HEK293 (cell line): ENCODE data around the gene HNRNPL.

Source experiments
- CTCF ChIA-PET: fragments of 350-600 bp; formaldehyde crosslinking; extraction: SDS; loops from one replicate; lab custom pipeline; 2021; ENCODE audit warnings: antibody characterized with exemption; lab: Yijun Ruan, JAX
- POLR2A ChIA-PET: fragments of 300-600 bp; formaldehyde crosslinking; extraction: SDS; loops from one replicate; lab custom pipeline; 2020; ENCODE audit warnings: antibody characterized with exemption, inconsistent platforms; lab: Yijun Ruan, JAX
- H3K27ac ChIP-seq: fragments of 200-500 bp; sonication (Bioruptor generic); 2 replicates; pipeline ENCODE4 v1.5.1; 2014; ENCODE audit warnings: low read depth, low read length, control low read depth, inconsistent platforms; ENCODE audit errors: extremely low read depth
- H3K36me3 ChIP-seq, 2 experiments: fragments of 200-500 bp in 1 of 2; sonication (Bioruptor generic) in 1 of 2; 1 replicate in 1 of 2; 2 replicates in 1 of 2; pipeline ENCODE4 v1.5.1; 2014 to 2017; ENCODE audit warnings: inconsistent platforms in 2 of 2, low read length in 2 of 2; ENCODE audit not compliant: control insufficient read depth in 2 of 2, insufficient read depth in 1 of 2
- H3K4me1 ChIP-seq: fragments of 200-500 bp; sonication (Bioruptor generic); 2 replicates; pipeline ENCODE4 v1.5.1; 2014; ENCODE audit warnings: mild to moderate bottlenecking, low read length, inconsistent platforms; ENCODE audit not compliant: control insufficient read depth, insufficient read depth
- H3K4me3 ChIP-seq: 2 replicates; pipeline ENCODE4 v1.5.1; 2011; ENCODE audit warnings: low read depth, mild to moderate bottlenecking, control low read depth, low read length, moderate library complexity
- H3K9me3 ChIP-seq: fragments of 200-500 bp; sonication (Bioruptor generic); 2 replicates; pipeline ENCODE4 v1.5.1; 2014; ENCODE audit warnings: low read depth, low read length, inconsistent platforms; ENCODE audit not compliant: control insufficient read depth, insufficient read depth
- BCL11A ChIP-seq: fragments of 450-650 bp; formaldehyde crosslinking; IDR thresholded peaks from 2 replicates; pipeline ENCODE4 v1.5.1; 2016; ENCODE audit warnings: low read depth, missing biosample characterization, missing genetic modification characterization
- CTCF ChIP-seq: fragments of 450-650 bp; formaldehyde crosslinking; IDR thresholded peaks from 2 replicates; pipeline ENCODE4 v1.5.1; 2016; ENCODE audit warnings: missing biosample characterization, missing genetic modification characterization
- KLF8 ChIP-seq: fragments of 450-650 bp; formaldehyde crosslinking; IDR thresholded peaks from 2 replicates; pipeline ENCODE4 v1.5.1; 2016; ENCODE audit warnings: missing biosample characterization, missing genetic modification characterization
- MYNN ChIP-seq: fragments of 450-650 bp; formaldehyde crosslinking; IDR thresholded peaks from 2 replicates; pipeline ENCODE4 v1.5.1; 2016; ENCODE audit warnings: missing biosample characterization, missing genetic modification characterization, borderline replicate concordance
- PRDM4 ChIP-seq: fragments of 450-650 bp; formaldehyde crosslinking; IDR thresholded peaks from 2 replicates; pipeline ENCODE4 v1.5.1; 2017; ENCODE audit warnings: missing biosample characterization, missing genetic modification characterization
- WT1 ChIP-seq: fragments of 450-650 bp; formaldehyde crosslinking; IDR thresholded peaks from 2 replicates; pipeline ENCODE4 v1.5.1; 2016; ENCODE audit warnings: missing biosample characterization, missing genetic modification characterization
- ZBTB21 ChIP-seq: fragments of 450-650 bp; formaldehyde crosslinking; IDR thresholded peaks from 2 replicates; pipeline ENCODE4 v1.5.1; 2017; ENCODE audit warnings: missing biosample characterization, missing genetic modification characterization
- ZBTB6 ChIP-seq: fragments of 450-650 bp; formaldehyde crosslinking; IDR thresholded peaks from 2 replicates; pipeline ENCODE4 v1.5.1; 2017; ENCODE audit warnings: missing biosample characterization, missing genetic modification characterization
- ZBTB7A ChIP-seq: fragments of 450-650 bp; formaldehyde crosslinking; IDR thresholded peaks from 2 replicates; pipeline ENCODE4 v1.5.1; 2016; ENCODE audit warnings: low read depth, missing biosample characterization, missing genetic modification characterization
- ZEB2 ChIP-seq: fragments of 450-650 bp; formaldehyde crosslinking; IDR thresholded peaks from 2 replicates; pipeline ENCODE4 v1.5.1; 2016; ENCODE audit warnings: missing biosample characterization, missing genetic modification characterization
- ZIC2 ChIP-seq: fragments of 450-650 bp; formaldehyde crosslinking; IDR thresholded peaks from 2 replicates; pipeline ENCODE4 v1.5.1; 2016; ENCODE audit warnings: missing biosample characterization, missing genetic modification characterization
- ZNF132 ChIP-seq: fragments of 450-650 bp; formaldehyde crosslinking; IDR thresholded peaks from 2 replicates; pipeline ENCODE4 v1.5.1; 2017; ENCODE audit warnings: missing biosample characterization, missing genetic modification characterization, borderline replicate concordance
- ZNF133 ChIP-seq: fragments of 450-650 bp; formaldehyde crosslinking; IDR thresholded peaks from 2 replicates; pipeline ENCODE4 v1.5.1; 2016; ENCODE audit warnings: missing biosample characterization, missing genetic modification characterization
- ZNF138 ChIP-seq: fragments of 450-650 bp; formaldehyde crosslinking; IDR thresholded peaks from 2 replicates; pipeline ENCODE4 v1.5.1; 2016; ENCODE audit warnings: missing biosample characterization, missing genetic modification characterization, borderline replicate concordance
- ZNF146 ChIP-seq: fragments of 450-650 bp; formaldehyde crosslinking; IDR thresholded peaks from 2 replicates; pipeline ENCODE4 v1.5.1; 2016; ENCODE audit warnings: missing biosample characterization, missing genetic modification characterization
- ZNF202 ChIP-seq: fragments of 450-650 bp; formaldehyde crosslinking; IDR thresholded peaks from 2 replicates; pipeline ENCODE4 v1.5.1; 2016; ENCODE audit warnings: missing biosample characterization, missing genetic modification characterization, borderline replicate concordance
- ZNF302 ChIP-seq: fragments of 450-650 bp; formaldehyde crosslinking; IDR thresholded peaks from 2 replicates; pipeline ENCODE4 v1.5.1; 2016; ENCODE audit warnings: missing biosample characterization, missing genetic modification characterization, low read depth
- ZNF335 ChIP-seq: fragments of 450-650 bp; formaldehyde crosslinking; conservative IDR thresholded peaks from 2 replicates; pipeline ENCODE4 v1.5.1; 2016; ENCODE audit warnings: missing biosample characterization, missing genetic modification characterization
- ZNF433 ChIP-seq: fragments of 450-650 bp; formaldehyde crosslinking; IDR thresholded peaks from 2 replicates; pipeline ENCODE4 v1.5.1; 2016; ENCODE audit warnings: missing biosample characterization, missing genetic modification characterization, low read depth
- ZNF488 ChIP-seq: fragments of 450-650 bp; formaldehyde crosslinking; IDR thresholded peaks from 2 replicates; pipeline ENCODE4 v1.5.1; 2016; ENCODE audit warnings: missing biosample characterization, missing genetic modification characterization
- ZNF514 ChIP-seq: fragments of 450-650 bp; formaldehyde crosslinking; IDR thresholded peaks from 2 replicates; pipeline ENCODE4 v1.5.1; 2016; ENCODE audit warnings: missing biosample characterization, missing genetic modification characterization
- ZNF529 ChIP-seq: fragments of 450-650 bp; formaldehyde crosslinking; IDR thresholded peaks from 2 replicates; pipeline ENCODE4 v1.5.1; 2017; ENCODE audit warnings: missing genetic modification characterization, missing biosample characterization; ENCODE audit not compliant: insufficient replicate concordance
- ZNF530 ChIP-seq: fragments of 450-650 bp; formaldehyde crosslinking; IDR thresholded peaks from 2 replicates; pipeline ENCODE4 v1.5.1; 2016; ENCODE audit warnings: low read depth, missing biosample characterization, missing genetic modification characterization
- ZNF596 ChIP-seq: fragments of 450-650 bp; IDR thresholded peaks from 2 replicates; pipeline ENCODE4 v1.5.0; 2018; ENCODE audit warnings: missing biosample characterization, mild to moderate bottlenecking, missing genetic modification characterization, moderate library complexity
- ZNF677 ChIP-seq: fragments of 450-650 bp; IDR thresholded peaks from 2 replicates; pipeline ENCODE4 v1.5.0; 2018; ENCODE audit warnings: missing biosample characterization, mild to moderate bottlenecking, missing genetic modification characterization, moderate library complexity
- ZNF701 ChIP-seq: fragments of 450-650 bp; formaldehyde crosslinking; IDR thresholded peaks from 2 replicates; pipeline ENCODE4 v1.5.1; 2016; ENCODE audit warnings: missing biosample characterization, missing genetic modification characterization
- ZNF776 ChIP-seq: fragments of 450-650 bp; formaldehyde crosslinking; IDR thresholded peaks from 2 replicates; pipeline ENCODE4 v1.5.0; 2017; ENCODE audit warnings: missing biosample characterization, missing genetic modification characterization, borderline replicate concordance
- ZNF777 ChIP-seq: fragments of 450-650 bp; formaldehyde crosslinking; IDR thresholded peaks from 2 replicates; pipeline ENCODE4 v1.5.1; 2017; ENCODE audit warnings: missing biosample characterization, missing genetic modification characterization, borderline replicate concordance
- ZNF830 ChIP-seq: fragments of 450-650 bp; IDR thresholded peaks from 2 replicates; pipeline ENCODE4 v1.5.0; 2018; ENCODE audit warnings: missing biosample characterization, missing genetic modification characterization, low read depth, mild to moderate bottlenecking, moderate library complexity
- ZSCAN5A ChIP-seq: fragments of 450-650 bp; formaldehyde crosslinking; IDR thresholded peaks from 2 replicates; pipeline ENCODE4 v1.5.1; 2016; ENCODE audit warnings: missing biosample characterization, missing genetic modification characterization

HNRNPL gene

GRCh38 chr19:38850436-38850975, 720 bp upstream of the HNRNPL start:
- Histone ChIP-seq H3K27ac (peak overlapping the region; percentile 96), H3K4me1 (peaks cover 32% of the 10 kb centered on the region), H3K4me3 (peak overlapping the region; percentile 38), H3K36me3 (peaks cover 34 to 36% of the 10 kb centered on the region in 2 experiments), H3K9me3 (no peaks in the 10 kb centered on the region)
- POLR2A ChIA-PET: interaction anchor here (0.9 to 2.0 kb wide), 9 partner anchors 8 to 463 kb away, joined by 3 to 15 read pairs (median 5); partner anchors contain the start of genes ECH1, EIF3K, GGN and MRPS12
- CTCF ChIA-PET: no interaction called here
- TF ChIP-seq ZNF488 (tag by site-specific recombination) (no peak), ZNF701 (tag by site-specific recombination) (no peak), ZNF335 (no peak), ZNF777 (tag by site-specific recombination) (no peak), ZBTB6 (no peak), ZIC2 (tag by site-specific recombination) (no peak), PRDM4 (tag by site-specific recombination) (peak; percentile 22; the same call in 1 of the 2 replicates), CTCF (peak; percentile 92), ZNF133 (tag by site-specific recombination) (no peak), MYNN (no peak), ZNF677 (tag by site-specific recombination) (no peak), ZNF514 (tag by site-specific recombination) (no peak), BCL11A (tag by site-specific recombination) (no peak; the same call in 1 of the 2 replicates), ZNF132 (tag by site-specific recombination) (no peak), ZSCAN5A (no peak), ZNF529 (tag by site-specific recombination) (no peak), ZNF146 (tag by site-specific recombination) (no peak), KLF8 (tag by site-specific recombination) (no peak; the same call in none of the 2 replicates), ZNF776 (no peak), ZEB2 (tag by site-specific recombination) (peak; percentile 84), ZNF596 (tag by site-specific recombination) (no peak), ZBTB7A (tag by site-specific recombination) (no peak; the same call in 1 of the 2 replicates), ZNF138 (tag by site-specific recombination) (no peak), ZNF302 (tag by site-specific recombination) (no peak), ZNF433 (tag by site-specific recombination) (no peak), ZNF830 (tag by site-specific recombination) (no peak), ZNF530 (tag by site-specific recombination) (no peak), ZNF202 (tag by site-specific recombination) (no peak), ZBTB21 (tag by site-specific recombination) (no peak; the same call in 1 of the 2 replicates), WT1 (no peak)
